SK-N-SH (cell line): Measurements from ENCODE around the gene SCAPER. TPM values are rescaled to one million over a fixed set of nuclear protein-coding genes. Genes with fewer than 3 reads are reported as not detected.

Experiments used
- CTCF ChIA-PET: fragments of 300-600, 350-600 bp; formaldehyde crosslinking; extraction: SDS; loops from one replicate; lab custom pipeline; 2021; lab: Yijun Ruan, JAX
- POLR2A ChIA-PET: fragments of 350-600 bp; sonication (Branson Sonifier 250); formaldehyde crosslinking; extraction: SDS; loops from one replicate; lab custom pipeline; 2020; ENCODE audit warnings: antibody characterized with exemption, inconsistent platforms; lab: Yijun Ruan, JAX
- DNase-seq: peaks from one replicate; pipeline ENCODE4 v3.0.0; 2012
- H2AFZ ChIP-seq: fragments of 200-600 bp; sonication (generic); 2 replicates; pipeline ENCODE4 v1.8.1; 2016; ENCODE audit warnings: antibody characterized with exemption, mild to moderate bottlenecking, low read depth
- H3F3A ChIP-seq: fragments of 200-600 bp; sonication (generic); replicated peaks from 2 replicates; pipeline ENCODE3; 2016; ENCODE audit warnings: antibody characterized with exemption, mild to moderate bottlenecking; ENCODE audit not compliant: insufficient read depth
- H3K27ac ChIP-seq, 2 experiments: fragments of 200-500 bp in 1 of 2; fragments of 200-600 bp in 1 of 2; sonication (Bioruptor generic) in 1 of 2; sonication (generic), shearing (Covaris generic) in 1 of 2; 2 replicates each; pipeline versions ENCODE4 v1.5.1 to v1.6.1; 2014 to 2016; ENCODE audit warnings: low read depth in 2 of 2, inconsistent platforms in 1 of 2, low read length in 1 of 2, mild to moderate bottlenecking in 1 of 2, mixed read lengths in 1 of 2
- H3K27me3 ChIP-seq: fragments of 200-600 bp; sonication (generic), shearing (Covaris generic); 2 replicates; pipeline ENCODE4 v1.6.1; 2016; ENCODE audit warnings: mixed run types; ENCODE audit not compliant: insufficient read depth
- H3K36me3 ChIP-seq, 2 experiments: fragments of 200-500 bp in 1 of 2; fragments of 200-600 bp in 1 of 2; sonication (Bioruptor generic) in 1 of 2; sonication (generic) in 1 of 2; replicated peaks in 1 of 2; 2 replicates each; pipeline versions ENCODE3 to v1.5.1; 2014 to 2016; ENCODE audit warnings: low read length in 1 of 2, mild to moderate bottlenecking in 1 of 2; ENCODE audit not compliant: insufficient read depth in 2 of 2, control insufficient read depth in 1 of 2
- H3K4me1 ChIP-seq, 2 experiments: fragments of 200-500 bp in 1 of 2; fragments of 200-600 bp in 1 of 2; sonication (Bioruptor generic) in 1 of 2; sonication (generic), shearing (Covaris generic) in 1 of 2; 2 replicates each; pipeline versions ENCODE4 v1.5.1 to v1.6.1; 2014 to 2016; ENCODE audit warnings: low read depth in 1 of 2, low read length in 1 of 2, mixed run types in 1 of 2; ENCODE audit not compliant: insufficient read depth in 2 of 2, control insufficient read depth in 1 of 2
- H3K4me2 ChIP-seq: fragments of 200-600 bp; sonication (generic), shearing (Covaris generic); 2 replicates; pipeline ENCODE4 v1.6.1; 2017; ENCODE audit warnings: mixed run types
- H3K4me3 ChIP-seq, 2 experiments: fragments of 200-500 bp in 1 of 2; fragments of 200-600 bp in 1 of 2; sonication (Bioruptor generic) in 1 of 2; sonication (generic), shearing (Covaris generic) in 1 of 2; 2 replicates each; pipeline versions ENCODE4 v1.5.1 to v1.8.1; 2014 to 2016; ENCODE audit warnings: low read depth in 2 of 2, inconsistent platforms in 1 of 2, low read length in 1 of 2, mild to moderate bottlenecking in 1 of 2, mixed read lengths in 1 of 2, moderate library complexity in 1 of 2
- H3K79me2 ChIP-seq: fragments of 200-600 bp; sonication (generic); 2 replicates; pipeline ENCODE4 v1.8.1; 2017; ENCODE audit warnings: mild to moderate bottlenecking; ENCODE audit not compliant: insufficient read depth
- H3K9ac ChIP-seq: fragments of 200-600 bp; sonication (generic); 2 replicates; pipeline ENCODE4 v1.6.1; 2017; ENCODE audit warnings: mixed run types
- H3K9me2 ChIP-seq: fragments of 200-600 bp; sonication (generic); 2 replicates; pipeline ENCODE4 v1.6.1; 2017; ENCODE audit warnings: mixed run types
- H3K9me3 ChIP-seq: fragments of 200-600 bp; sonication (generic); 2 replicates; pipeline ENCODE4 v1.6.1; 2017; ENCODE audit warnings: mixed run types, mild to moderate bottlenecking, moderate library complexity
- H4K20me1 ChIP-seq: fragments of 200-600 bp; sonication (generic); 2 replicates; pipeline ENCODE4 v1.6.1; 2017; ENCODE audit warnings: mild to moderate bottlenecking, mixed run types; ENCODE audit not compliant: insufficient read depth
- CHD2 ChIP-seq: fragments of 150-350 bp; IDR thresholded peaks from 2 replicates; pipeline ENCODE4 v1.6.1; 2018; ENCODE audit warnings: low read length; ENCODE audit not compliant: partially characterized antibody
- EP300 ChIP-seq, 2 experiments: IDR thresholded peaks; 2 replicates each; pipeline versions ENCODE4 v1.4.0 to v1.6.1; 2012; ENCODE audit warnings: borderline replicate concordance in 1 of 2, low read depth in 1 of 2, low read length in 1 of 2
- EZH2phosphoT487 ChIP-seq: fragments of 200-600 bp; sonication (generic); IDR thresholded peaks from 2 replicates; pipeline ENCODE4 v1.6.1; 2017; ENCODE audit warnings: low read depth, mixed run types, mild to moderate bottlenecking, antibody characterized with exemption, moderate library complexity, borderline replicate concordance
- FOXJ3 ChIP-seq: sonication (generic); formaldehyde crosslinking; IDR thresholded peaks from 2 replicates; pipeline ENCODE4 v1.5.1; 2020; ENCODE audit warnings: mild to moderate bottlenecking, missing genetic modification reagents
- FOXM1 ChIP-seq: IDR thresholded peaks from 2 replicates; pipeline ENCODE4 v1.4.0; 2012; ENCODE audit warnings: low read depth, mild to moderate bottlenecking
- GATA2 ChIP-seq: sonication (generic); formaldehyde crosslinking; IDR thresholded peaks from 2 replicates; pipeline ENCODE4 v1.5.0; 2020; ENCODE audit warnings: mild to moderate bottlenecking, missing genetic modification reagents
- MAX ChIP-seq: IDR thresholded peaks from 2 replicates; pipeline ENCODE4 v1.4.0; 2012; ENCODE audit warnings: low read depth
- MEF2A ChIP-seq: IDR thresholded peaks from 2 replicates; pipeline ENCODE4 v1.4.0; 2012; ENCODE audit warnings: low read depth, borderline replicate concordance
- NFIC ChIP-seq: IDR thresholded peaks from 2 replicates; pipeline ENCODE4 v1.4.0; 2012; ENCODE audit warnings: borderline replicate concordance
- POLR2AphosphoS5 ChIP-seq: IDR thresholded peaks from 2 replicates; pipeline ENCODE4 v1.6.1; 2012; ENCODE audit warnings: low read depth, low read length
- RAD21 ChIP-seq: IDR thresholded peaks from 2 replicates; pipeline ENCODE4 v1.6.1; 2012; ENCODE audit warnings: mild to moderate bottlenecking, low read length
- REST ChIP-seq: IDR thresholded peaks from 2 replicates; pipeline ENCODE4 v1.6.1; 2012; ENCODE audit warnings: mild to moderate bottlenecking, low read depth, low read length, moderate library complexity
- RFX5 ChIP-seq: IDR thresholded peaks from 2 replicates; pipeline ENCODE4 v1.6.1; 2012; ENCODE audit warnings: mild to moderate bottlenecking, improper control_type of control experiment, low read length
- RXRA ChIP-seq: IDR thresholded peaks from 2 replicates; pipeline ENCODE4 v1.4.0; 2012; ENCODE audit warnings: low read depth, mild to moderate bottlenecking, borderline replicate concordance
- SIN3A ChIP-seq: IDR thresholded peaks from 2 replicates; pipeline ENCODE4 v1.6.1; 2012; ENCODE audit warnings: low read depth, mild to moderate bottlenecking, low read length, moderate library complexity, borderline replicate concordance
- TAF1 ChIP-seq: IDR thresholded peaks from 2 replicates; pipeline ENCODE4 v1.6.1; 2012; ENCODE audit warnings: low read depth, mild to moderate bottlenecking, low read length, moderate library complexity, borderline replicate concordance
- TEAD4 ChIP-seq: IDR thresholded peaks from 2 replicates; pipeline ENCODE4 v1.4.0; 2012; ENCODE audit warnings: mild to moderate bottlenecking, borderline replicate concordance; ENCODE audit not compliant: insufficient read depth
- USF2 ChIP-seq: fragments of 150-350 bp; IDR thresholded peaks from 2 replicates; pipeline ENCODE4 v1.6.1; 2017; ENCODE audit warnings: antibody characterized with exemption, low read length, low read depth, borderline replicate concordance
- whole genome bisulfite sequencing: methylation state at CpG from one replicate; pipeline ENCODE4 v1.1.6; 2017; ENCODE audit warnings: low lambda C conversion rate; 5-methylcytosine and 5-hydroxymethylcytosine counted together
- polyA plus RNA-seq, 3 experiments: library from polyadenylated mRNA; depleted of rRNA; stranded (reverse); fragments of >200 nt; gene quantifications; 2 replicates each; pipeline ENCODE4 v1.2.3, GENCODE V29; 2012

The SCAPER gene
- polyA plus RNA-seq, 1 of the 3 experiments (the other 2 are of a cell fraction), result 1.8 TPM

- no peak overlapping the region for H3K9ac ChIP-seq
- no peaks in the 10 kb centered on the region for H4K20me1 ChIP-seq
- no peak for TF ChIP-seq MAX
- TF ChIP-seq RAD21, result no peak
- no peak for TF ChIP-seq RXRA
- TF ChIP-seq TAF1, result no peak
- TF ChIP-seq TEAD4, result no peak
- TF ChIP-seq POLR2AphosphoS5, result no peak
- no peak for TF ChIP-seq FOXJ3 (CRISPR knock-in tag)
- TF ChIP-seq NFIC, result no peak
- no peak for TF ChIP-seq MEF2A
- no peak for TF ChIP-seq REST
- no peak for TF ChIP-seq GATA2 (CRISPR knock-in tag)
- TF ChIP-seq EP300 (IDR thresholded peaks at IDR 0.05; ENCODE audit: borderline replicate concordance in 1 of 2, low read depth in 1 of 2, low read length in 1 of 2), result no peak
- no peak for TF ChIP-seq EZH2phosphoT487
- TF ChIP-seq USF2, result no peak
- TF ChIP-seq RFX5, result no peak
- TF ChIP-seq CHD2, result no peak
- TF ChIP-seq SIN3A, result no peak
- no peak for TF ChIP-seq FOXM1
- no peak for DNase-seq
- H3F3A ChIP-seq, result no peaks in the 10 kb centered on the region
- no peaks in the 10 kb centered on the region for H3K27me3 ChIP-seq
- H3K79me2 ChIP-seq, result no peaks in the 10 kb centered on the region
- no peaks in the 10 kb centered on the region for H3K4me1 ChIP-seq
- H3K36me3 ChIP-seq, result no peaks in the 10 kb centered on the region
- no peaks in the 10 kb centered on the region for H3K9me3 ChIP-seq
- CTCF ChIA-PET, result interaction anchor here (1.0 to 1.1 kb wide), 2 partner anchors 21 to 164 kb away, joined by 3 to 4 read pairs; no protein-coding TSS in a partner anchor
- POLR2A ChIA-PET, result no interaction called here
- H3K4me3 ChIP-seq, result no peak overlapping the region
- H3K9me2 ChIP-seq, result no peaks in the 10 kb centered on the region
- 56% methylated on average over 3 of the region's 3 CpGs for WGBS
- no peak overlapping the region for H2AFZ ChIP-seq
- H3K27ac ChIP-seq, result no peak overlapping the region
- no peak overlapping the region for H3K4me2 ChIP-seq
These were observed 550.2 kb downstream of the SCAPER start for GRCh38 chr15:76354823-76355440.
